K562 (cell line): Measurements from ENCODE around the gene UIMC1. TPM values are rescaled to one million over a fixed set of nuclear protein-coding genes. Genes with fewer than 3 reads are reported as not detected.

Experiments used
- ARID4B ChIP-seq: sonication (generic); formaldehyde crosslinking; IDR thresholded peaks from 2 replicates; pipeline ENCODE4 v1.8.0; 2022; ENCODE audit warnings: mild to moderate bottlenecking, missing genetic modification reagents
- ATF1 ChIP-seq, 2 experiments: fragments of 450-650 bp in 1 of 2; IDR thresholded peaks; 2 replicates each; pipeline ENCODE4 v1.6.1; 2016; ENCODE audit warnings: missing compliant biosample characterization in 1 of 2, missing genetic modification characterization in 1 of 2
- BRF2 ChIP-seq: IDR thresholded peaks from 3 replicates; pipeline ENCODE4 v1.6.1; 2011; ENCODE audit warnings: borderline replicate concordance, mild to moderate bottlenecking; ENCODE audit not compliant: insufficient read length, insufficient read depth
- CTBP1 ChIP-seq: fragments of 450-650 bp; IDR thresholded peaks from 2 replicates; pipeline ENCODE4 v1.6.1; 2016; ENCODE audit warnings: borderline replicate concordance
- CTCF ChIP-seq, 3 experiments: IDR thresholded peaks in 2 of 3; conservative IDR thresholded peaks in 1 of 3; 2 replicates each; pipeline ENCODE4 v1.5.1; 2011 to 2012; ENCODE audit warnings: low read length in 3 of 3, mild to moderate bottlenecking in 3 of 3, control low read depth in 2 of 3, improper control_type of control experiment in 1 of 3, inconsistent platforms in 1 of 3, low read depth in 1 of 3, mixed read lengths in 1 of 3, moderate library complexity in 1 of 3; ENCODE audit not compliant: insufficient read depth in 2 of 3
- HCFC1 ChIP-seq: IDR thresholded peaks from 2 replicates; pipeline ENCODE4 v1.6.1; 2012; ENCODE audit warnings: low read depth, low read length, improper control_type of control experiment
- HINFP ChIP-seq: fragments of 450-650 bp; conservative IDR thresholded peaks from 2 replicates; pipeline ENCODE4 v1.6.1; 2016; ENCODE audit warnings: missing genetic modification characterization, low read depth, mild to moderate bottlenecking, control low read depth, missing compliant biosample characterization
- MBD2 ChIP-seq: sonication (generic); IDR thresholded peaks from 2 replicates; pipeline ENCODE4 v1.6.1; 2016; ENCODE audit warnings: low read depth, borderline replicate concordance
- MYNN ChIP-seq, 2 experiments: sonication (generic); formaldehyde crosslinking in 1 of 2; IDR thresholded peaks; 2 replicates each; pipeline versions ENCODE4 v1.5.0 to v1.6.1; 2016 to 2020; ENCODE audit warnings: antibody characterized with exemption in 1 of 2, missing genetic modification reagents in 1 of 2
- NFE2 ChIP-seq: IDR thresholded peaks from 2 replicates; pipeline ENCODE4 v1.6.1; 2014; ENCODE audit warnings: antibody characterized with exemption, low read depth
- NR1H2 ChIP-seq: sonication (generic); formaldehyde crosslinking; IDR thresholded peaks from 2 replicates; pipeline ENCODE4 v1.4.0; 2020; ENCODE audit warnings: mild to moderate bottlenecking, missing genetic modification reagents
- PHF8 ChIP-seq: fragments of 200-600 bp; sonication (generic); IDR thresholded peaks from 2 replicates; pipeline ENCODE4 v1.6.1; 2012; ENCODE audit warnings: mixed run types, mild to moderate bottlenecking, inconsistent platforms, low read length, moderate library complexity, borderline replicate concordance
- RCOR1 ChIP-seq, 2 experiments: IDR thresholded peaks; 2 replicates each; pipeline ENCODE4 v1.6.1; 2012; ENCODE audit warnings: low read depth in 2 of 2, low read length in 2 of 2, borderline replicate concordance in 1 of 2, improper control_type of control experiment in 1 of 2
- STAT5B ChIP-seq: fragments of 250-450 bp; sonication (Bioruptor Pico); IDR thresholded peaks from 2 replicates; pipeline ENCODE4 v1.8.0; 2021; ENCODE audit warnings: mild to moderate bottlenecking, inconsistent platforms
- SUPT5H ChIP-seq: fragments of 450-650 bp; IDR thresholded peaks from 2 replicates; pipeline ENCODE4 v1.6.1; 2016
- ZFP1 ChIP-seq: fragments of 450-650 bp; formaldehyde crosslinking; IDR thresholded peaks from 2 replicates; pipeline ENCODE4 v1.4.0; 2020; ENCODE audit warnings: mild to moderate bottlenecking, mixed read lengths
- polyA plus RNA-seq, 8 experiments: library from polyadenylated mRNA; depleted of rRNA in 4 of 8; stranded (reverse) in 5 of 8; unstranded in 3 of 8; fragments of >200 nt; fragmentation: Nextera tagmentation in 2 of 8; fragmentation: Illumina TruSeq in 1 of 8; extraction: Ambion mirVana in 2 of 8; extraction: Trizol in 1 of 8; gene quantifications; 2 replicates each; pipeline versions ENCODE4 v1.2.1 to v1.2.3, GENCODE V29; 2011 to 2014; ENCODE audit warnings: inconsistent platforms in 1 of 8, missing spikeins in 1 of 8
- total RNA-seq, 7 experiments: library from RNA; depleted of rRNA in 6 of 7; stranded (reverse); fragments of >200 nt in 6 of 7; fragmentation: Illumina TruSeq in 2 of 7; extraction: Trizol in 2 of 7; gene quantifications; 2 replicates each; pipeline versions ENCODE4 v1.2.1 to v1.2.3, GENCODE V29; 2011 to 2021; ENCODE audit warnings: low replicate concordance in 1 of 7

Gene UIMC1
- total and polyA plus RNA-seq, 9 of the 15 experiments (the other 6 are each of a cell fraction or from before 2014, with no cell fraction given), result 14.9 to 51.7 (median 36.8) TPM

GRCh38 chr5:177022386-177023302 lies 16.1 kb upstream of the UIMC1 start, which contains the start of gene ZNF346 (continued):
- TF ChIP-seq ATF1 (CRISPR knock-in tag; IDR thresholded peaks at IDR 0.05) (no peak), ATF1 (tag; IDR thresholded peaks at IDR 0.05) (peak; percentile 5; the same call in 1 of the 2 replicates), PHF8 (peak; percentile 95), ARID4B (CRISPR knock-in tag) (peak; percentile 75; the same call in 1 of the 2 replicates), RCOR1 (IDR thresholded peaks at IDR 0.05; ENCODE audit: borderline replicate concordance in 1 of 2, low read depth in 2 of 2, low read length in 2 of 2) (peak in 1 of 2 experiments; percentile 51; a peak in 2 of 4 replicates), NR1H2 (CRISPR knock-in tag) (no peak), ZFP1 (CRISPR knock-in tag) (no peak), HINFP (no peak), CTBP1 (no peak; the same call in 1 of the 2 replicates), STAT5B (CRISPR knock-in tag) (no peak), MYNN (IDR thresholded peaks at IDR 0.05) (no peak), MYNN (CRISPR knock-in tag; IDR thresholded peaks at IDR 0.05) (no peak), NFE2 (no peak), BRF2 (no peak), MBD2 (peak; percentile 71; the same call in 1 of the 2 replicates), SUPT5H (peak; percentile 84), CTCF (IDR thresholded peaks at IDR 0.05 in 2 of 3, conservative IDR thresholded peaks at IDR 0.05 in 1 of 3; ENCODE audit: insufficient read depth in 2 of 3, low read depth in 1 of 3, low read length in 3 of 3) (peak; percentile 45 to 50 (median 48)), HCFC1 (0 out of 2 replicates have a peak, but pooled peaks have one; percentile 16)
